H1 (cell line): Measurements from ENCODE around the gene TRAF4. TPM values are rescaled to one million over a fixed set of nuclear protein-coding genes. Genes with fewer than 3 reads are reported as not detected.

ENCODE experiments used
- KDM1A ChIP-seq: fragments of 200-600, 300-600 bp; sonication (generic); IDR thresholded peaks from 2 replicates; pipeline ENCODE4 v1.7.1; 2016; ENCODE audit warnings: mild to moderate bottlenecking, low read length, borderline replicate concordance
- POLR2A ChIP-seq, 2 experiments: IDR thresholded peaks; 1 replicate in 1 of 2; 2 replicates in 1 of 2; pipeline ENCODE4 v1.6.1; 2011; ENCODE audit warnings: low read depth in 2 of 2, low read length in 2 of 2, mild to moderate bottlenecking in 2 of 2; ENCODE audit errors: control extremely low read depth in 1 of 2
- RAD21 ChIP-seq, 2 experiments: IDR thresholded peaks in 1 of 2; conservative IDR thresholded peaks in 1 of 2; 2 replicates each; pipeline ENCODE4 v1.6.1; 2011; ENCODE audit warnings: low read depth in 2 of 2, low read length in 2 of 2, improper control_type of control experiment in 1 of 2, inconsistent platforms in 1 of 2, mild to moderate bottlenecking in 1 of 2, moderate library complexity in 1 of 2
- SIRT6 ChIP-seq: IDR thresholded peaks from one replicate; pipeline ENCODE4 v1.7.1; 2012; ENCODE audit warnings: low read length, inconsistent platforms
- polyA plus RNA-seq, 7 experiments: library from polyadenylated mRNA; depleted of rRNA in 3 of 7; stranded (reverse) in 5 of 7; unstranded in 2 of 7; fragments of >200 nt in 5 of 7; fragments of 200-250 nt in 2 of 7; gene quantifications; 1 replicate in 5 of 7; 2 replicates in 1 of 7; 4 replicates in 1 of 7; pipeline versions ENCODE4 v1.2.1 to v1.2.3, GENCODE V29; 2011 to 2013; ENCODE audit warnings: missing spikeins in 2 of 7, mixed read lengths in 2 of 7
- total RNA-seq: library from RNA; stranded (reverse); fragmentation: NEBNext Ultra II Directional; extraction: Animal tissue kit (Norgen Biotek cat#: 25700); gene quantifications from 2 replicates; pipeline ENCODE4 v1.2.1, GENCODE V29; 2021
- TF ChIP-seq, protein P1 (sequence below): fragments of 300-600 bp; sonication (generic); IDR thresholded peaks from 2 replicates; pipeline ENCODE4 v1.7.1; 2012; ENCODE audit warnings: low read length, moderate library complexity, mild to moderate bottlenecking, inconsistent platforms; ENCODE audit not compliant: insufficient replicate concordance
- TF ChIP-seq, protein P2 (sequence below): IDR thresholded peaks from 2 replicates; pipeline ENCODE4 v1.6.1; 2011; ENCODE audit warnings: low read depth, mild to moderate bottlenecking, low read length; ENCODE audit not compliant: insufficient read depth
- TF ChIP-seq, protein P3 (sequence below): IDR thresholded peaks from 2 replicates; pipeline ENCODE4 v1.6.1; 2011; ENCODE audit warnings: low read length, improper control_type of control experiment

Gene TRAF4
- total and polyA plus RNA-seq, 2 of the 8 experiments (the other 6 are each of a cell fraction or from before 2014, with no cell fraction given), result 167 to 170 TPM

DNA sequence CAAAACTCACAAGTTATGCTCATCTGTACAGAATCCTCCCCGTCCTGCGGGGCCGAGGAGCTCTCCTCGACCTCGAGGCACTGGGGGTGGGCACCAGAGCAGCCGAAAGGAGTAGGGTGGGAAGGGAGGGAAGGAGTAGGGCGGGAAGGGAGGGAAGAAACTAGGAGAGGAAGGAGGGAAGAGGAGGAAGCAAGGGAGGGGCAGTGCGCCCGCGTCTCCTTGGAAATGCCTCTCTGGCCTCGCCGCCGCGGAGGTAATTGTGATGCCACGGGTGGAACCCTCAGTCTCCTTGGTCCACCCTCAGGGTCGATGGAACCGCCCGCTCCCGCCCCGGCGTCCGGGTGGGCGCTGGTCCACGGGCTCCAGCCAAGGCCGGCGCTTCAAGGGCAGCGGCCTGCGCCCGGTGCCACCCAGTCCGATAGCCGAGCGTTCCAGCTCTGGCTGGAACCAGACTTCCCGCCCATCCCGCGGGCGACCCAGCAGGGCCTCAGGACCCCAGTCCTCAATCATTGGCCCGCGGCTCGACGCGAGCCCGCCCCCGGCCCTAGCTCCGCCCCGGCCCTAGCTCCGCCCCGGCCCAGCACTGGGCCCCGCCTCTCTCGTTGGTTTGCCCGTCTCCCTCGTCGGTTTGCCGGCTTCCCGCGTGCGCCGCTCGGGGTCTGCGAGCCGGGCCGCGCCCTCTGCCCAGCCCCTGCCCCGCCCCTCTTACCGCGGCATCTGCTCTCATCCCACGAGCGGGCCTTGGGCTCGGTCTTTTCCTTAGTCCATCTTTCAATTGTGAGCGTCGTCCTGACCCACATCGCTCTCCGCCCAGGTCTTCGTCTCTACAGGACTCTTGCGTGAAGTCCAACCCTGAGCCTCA, 32.7 kb upstream of the TRAF4 start (continued):
- TF ChIP-seq, protein P1, sequence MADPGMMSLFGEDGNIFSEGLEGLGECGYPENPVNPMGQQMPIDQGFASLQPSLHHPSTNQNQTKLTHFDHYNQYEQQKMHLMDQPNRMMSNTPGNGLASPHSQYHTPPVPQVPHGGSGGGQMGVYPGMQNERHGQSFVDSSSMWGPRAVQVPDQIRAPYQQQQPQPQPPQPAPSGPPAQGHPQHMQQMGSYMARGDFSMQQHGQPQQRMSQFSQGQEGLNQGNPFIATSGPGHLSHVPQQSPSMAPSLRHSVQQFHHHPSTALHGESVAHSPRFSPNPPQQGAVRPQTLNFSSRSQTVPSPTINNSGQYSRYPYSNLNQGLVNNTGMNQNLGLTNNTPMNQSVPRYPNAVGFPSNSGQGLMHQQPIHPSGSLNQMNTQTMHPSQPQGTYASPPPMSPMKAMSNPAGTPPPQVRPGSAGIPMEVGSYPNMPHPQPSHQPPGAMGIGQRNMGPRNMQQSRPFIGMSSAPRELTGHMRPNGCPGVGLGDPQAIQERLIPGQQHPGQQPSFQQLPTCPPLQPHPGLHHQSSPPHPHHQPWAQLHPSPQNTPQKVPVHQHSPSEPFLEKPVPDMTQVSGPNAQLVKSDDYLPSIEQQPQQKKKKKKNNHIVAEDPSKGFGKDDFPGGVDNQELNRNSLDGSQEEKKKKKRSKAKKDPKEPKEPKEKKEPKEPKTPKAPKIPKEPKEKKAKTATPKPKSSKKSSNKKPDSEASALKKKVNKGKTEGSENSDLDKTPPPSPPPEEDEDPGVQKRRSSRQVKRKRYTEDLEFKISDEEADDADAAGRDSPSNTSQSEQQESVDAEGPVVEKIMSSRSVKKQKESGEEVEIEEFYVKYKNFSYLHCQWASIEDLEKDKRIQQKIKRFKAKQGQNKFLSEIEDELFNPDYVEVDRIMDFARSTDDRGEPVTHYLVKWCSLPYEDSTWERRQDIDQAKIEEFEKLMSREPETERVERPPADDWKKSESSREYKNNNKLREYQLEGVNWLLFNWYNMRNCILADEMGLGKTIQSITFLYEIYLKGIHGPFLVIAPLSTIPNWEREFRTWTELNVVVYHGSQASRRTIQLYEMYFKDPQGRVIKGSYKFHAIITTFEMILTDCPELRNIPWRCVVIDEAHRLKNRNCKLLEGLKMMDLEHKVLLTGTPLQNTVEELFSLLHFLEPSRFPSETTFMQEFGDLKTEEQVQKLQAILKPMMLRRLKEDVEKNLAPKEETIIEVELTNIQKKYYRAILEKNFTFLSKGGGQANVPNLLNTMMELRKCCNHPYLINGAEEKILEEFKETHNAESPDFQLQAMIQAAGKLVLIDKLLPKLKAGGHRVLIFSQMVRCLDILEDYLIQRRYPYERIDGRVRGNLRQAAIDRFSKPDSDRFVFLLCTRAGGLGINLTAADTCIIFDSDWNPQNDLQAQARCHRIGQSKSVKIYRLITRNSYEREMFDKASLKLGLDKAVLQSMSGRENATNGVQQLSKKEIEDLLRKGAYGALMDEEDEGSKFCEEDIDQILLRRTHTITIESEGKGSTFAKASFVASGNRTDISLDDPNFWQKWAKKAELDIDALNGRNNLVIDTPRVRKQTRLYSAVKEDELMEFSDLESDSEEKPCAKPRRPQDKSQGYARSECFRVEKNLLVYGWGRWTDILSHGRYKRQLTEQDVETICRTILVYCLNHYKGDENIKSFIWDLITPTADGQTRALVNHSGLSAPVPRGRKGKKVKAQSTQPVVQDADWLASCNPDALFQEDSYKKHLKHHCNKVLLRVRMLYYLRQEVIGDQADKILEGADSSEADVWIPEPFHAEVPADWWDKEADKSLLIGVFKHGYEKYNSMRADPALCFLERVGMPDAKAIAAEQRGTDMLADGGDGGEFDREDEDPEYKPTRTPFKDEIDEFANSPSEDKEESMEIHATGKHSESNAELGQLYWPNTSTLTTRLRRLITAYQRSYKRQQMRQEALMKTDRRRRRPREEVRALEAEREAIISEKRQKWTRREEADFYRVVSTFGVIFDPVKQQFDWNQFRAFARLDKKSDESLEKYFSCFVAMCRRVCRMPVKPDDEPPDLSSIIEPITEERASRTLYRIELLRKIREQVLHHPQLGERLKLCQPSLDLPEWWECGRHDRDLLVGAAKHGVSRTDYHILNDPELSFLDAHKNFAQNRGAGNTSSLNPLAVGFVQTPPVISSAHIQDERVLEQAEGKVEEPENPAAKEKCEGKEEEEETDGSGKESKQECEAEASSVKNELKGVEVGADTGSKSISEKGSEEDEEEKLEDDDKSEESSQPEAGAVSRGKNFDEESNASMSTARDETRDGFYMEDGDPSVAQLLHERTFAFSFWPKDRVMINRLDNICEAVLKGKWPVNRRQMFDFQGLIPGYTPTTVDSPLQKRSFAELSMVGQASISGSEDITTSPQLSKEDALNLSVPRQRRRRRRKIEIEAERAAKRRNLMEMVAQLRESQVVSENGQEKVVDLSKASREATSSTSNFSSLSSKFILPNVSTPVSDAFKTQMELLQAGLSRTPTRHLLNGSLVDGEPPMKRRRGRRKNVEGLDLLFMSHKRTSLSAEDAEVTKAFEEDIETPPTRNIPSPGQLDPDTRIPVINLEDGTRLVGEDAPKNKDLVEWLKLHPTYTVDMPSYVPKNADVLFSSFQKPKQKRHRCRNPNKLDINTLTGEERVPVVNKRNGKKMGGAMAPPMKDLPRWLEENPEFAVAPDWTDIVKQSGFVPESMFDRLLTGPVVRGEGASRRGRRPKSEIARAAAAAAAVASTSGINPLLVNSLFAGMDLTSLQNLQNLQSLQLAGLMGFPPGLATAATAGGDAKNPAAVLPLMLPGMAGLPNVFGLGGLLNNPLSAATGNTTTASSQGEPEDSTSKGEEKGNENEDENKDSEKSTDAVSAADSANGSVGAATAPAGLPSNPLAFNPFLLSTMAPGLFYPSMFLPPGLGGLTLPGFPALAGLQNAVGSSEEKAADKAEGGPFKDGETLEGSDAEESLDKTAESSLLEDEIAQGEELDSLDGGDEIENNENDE, result no peak
- TF ChIP-seq, protein P2, sequence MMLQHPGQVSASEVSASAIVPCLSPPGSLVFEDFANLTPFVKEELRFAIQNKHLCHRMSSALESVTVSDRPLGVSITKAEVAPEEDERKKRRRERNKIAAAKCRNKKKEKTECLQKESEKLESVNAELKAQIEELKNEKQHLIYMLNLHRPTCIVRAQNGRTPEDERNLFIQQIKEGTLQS, result no peak
- TF ChIP-seq POLR2A (IDR thresholded peaks at IDR 0.05; ENCODE audit: control extremely low read depth in 1 of 2, low read depth in 2 of 2, low read length in 2 of 2), result peak; percentile 96 to 99
- TF ChIP-seq, protein P3, sequence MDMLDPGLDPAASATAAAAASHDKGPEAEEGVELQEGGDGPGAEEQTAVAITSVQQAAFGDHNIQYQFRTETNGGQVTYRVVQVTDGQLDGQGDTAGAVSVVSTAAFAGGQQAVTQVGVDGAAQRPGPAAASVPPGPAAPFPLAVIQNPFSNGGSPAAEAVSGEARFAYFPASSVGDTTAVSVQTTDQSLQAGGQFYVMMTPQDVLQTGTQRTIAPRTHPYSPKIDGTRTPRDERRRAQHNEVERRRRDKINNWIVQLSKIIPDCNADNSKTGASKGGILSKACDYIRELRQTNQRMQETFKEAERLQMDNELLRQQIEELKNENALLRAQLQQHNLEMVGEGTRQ, result no peak
- no peak for TF ChIP-seq SIRT6
- TF ChIP-seq KDM1A, result no peak
- TF ChIP-seq RAD21 (IDR thresholded peaks at IDR 0.05 in 1 of 2, conservative IDR thresholded peaks at IDR 0.05 in 1 of 2; ENCODE audit: low read depth in 2 of 2, low read length in 2 of 2), result no peak
